Type B pancreatic cell (in vitro differentiated cells): Measurements from ENCODE around the gene TWNK. TPM values are rescaled to one million over a fixed set of nuclear protein-coding genes. Genes with fewer than 3 reads are reported as not detected.

Experiments
- DNase-seq: peaks from one replicate; pipeline ENCODE4 v3.0.0; 2021; ENCODE audit warnings: mixed read lengths; ENCODE audit not compliant: unreplicated experiment; ENCODE audit errors: extremely low spot score
- H3K27ac Mint-ChIP-seq: 2 replicates; pipeline ENCODE4 v1.8.0; 2021; ENCODE audit warnings: mild to moderate bottlenecking, mixed read lengths
- H3K27me3 Mint-ChIP-seq: 2 replicates; pipeline ENCODE4 v1.8.0; 2021; ENCODE audit warnings: mixed read lengths
- H3K36me3 Mint-ChIP-seq: 2 replicates; pipeline ENCODE4 v1.8.0; 2021; ENCODE audit warnings: mixed read lengths
- H3K4me1 Mint-ChIP-seq: one replicate; pipeline ENCODE4 v1.8.0; 2021; ENCODE audit warnings: mixed read lengths; ENCODE audit not compliant: unreplicated experiment
- H3K4me3 Mint-ChIP-seq: 2 replicates; pipeline ENCODE4 v1.8.0; 2021; ENCODE audit warnings: mild to moderate bottlenecking, mixed read lengths
- H3K9me3 Mint-ChIP-seq: 2 replicates; pipeline ENCODE4 v1.8.0; 2021; ENCODE audit warnings: mixed read lengths
- microRNA-seq: library from miRNA; unstranded; fragments of <30 nt; microRNA quantifications from one replicate; pipeline ENCODE4, GENCODE V29; 2020
- total RNA-seq: library from RNA; stranded (reverse); gene quantifications from 2 replicates; pipeline ENCODE4 v1.2.1, GENCODE V29; 2021; ENCODE audit warnings: low replicate concordance
- TF ChIP-seq, protein P1 (sequence below): fragments of 200-600 bp; sonication (generic); conservative IDR thresholded peaks from 2 replicates; pipeline ENCODE4 v1.5.0; 2021; ENCODE audit warnings: antibody characterized with exemption, mild to moderate bottlenecking

The TWNK gene
- total RNA-seq, 1 donor from 2014 or later = 19.2 TPM

DNA sequence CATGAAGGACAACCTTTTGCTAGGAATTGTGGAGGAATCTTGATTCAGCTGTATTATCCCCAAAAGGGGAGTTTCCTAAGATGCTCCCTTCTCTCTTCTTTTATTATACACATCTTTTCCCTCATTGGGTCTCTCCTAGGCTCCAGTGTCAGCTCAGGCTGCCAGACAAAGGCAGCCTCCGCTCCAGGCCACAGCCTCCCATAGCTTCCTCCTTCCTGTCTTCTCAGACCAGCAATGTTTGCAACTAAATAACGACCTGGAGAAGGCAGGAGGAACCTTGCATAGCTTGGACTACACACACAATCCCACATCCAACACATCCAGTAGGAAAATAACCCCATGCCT is 56.0 kb downstream of the TWNK start:
- peaks cover 39% of the 10 kb centered on the region for H3K27me3 Mint-ChIP-seq
- H3K9me3 Mint-ChIP-seq = no peaks in the 10 kb centered on the region
- peak overlapping the region; percentile 97 for H3K4me3 Mint-ChIP-seq
- peaks cover 44% of the 10 kb centered on the region for H3K4me1 Mint-ChIP-seq
- TF ChIP-seq, protein P1, sequence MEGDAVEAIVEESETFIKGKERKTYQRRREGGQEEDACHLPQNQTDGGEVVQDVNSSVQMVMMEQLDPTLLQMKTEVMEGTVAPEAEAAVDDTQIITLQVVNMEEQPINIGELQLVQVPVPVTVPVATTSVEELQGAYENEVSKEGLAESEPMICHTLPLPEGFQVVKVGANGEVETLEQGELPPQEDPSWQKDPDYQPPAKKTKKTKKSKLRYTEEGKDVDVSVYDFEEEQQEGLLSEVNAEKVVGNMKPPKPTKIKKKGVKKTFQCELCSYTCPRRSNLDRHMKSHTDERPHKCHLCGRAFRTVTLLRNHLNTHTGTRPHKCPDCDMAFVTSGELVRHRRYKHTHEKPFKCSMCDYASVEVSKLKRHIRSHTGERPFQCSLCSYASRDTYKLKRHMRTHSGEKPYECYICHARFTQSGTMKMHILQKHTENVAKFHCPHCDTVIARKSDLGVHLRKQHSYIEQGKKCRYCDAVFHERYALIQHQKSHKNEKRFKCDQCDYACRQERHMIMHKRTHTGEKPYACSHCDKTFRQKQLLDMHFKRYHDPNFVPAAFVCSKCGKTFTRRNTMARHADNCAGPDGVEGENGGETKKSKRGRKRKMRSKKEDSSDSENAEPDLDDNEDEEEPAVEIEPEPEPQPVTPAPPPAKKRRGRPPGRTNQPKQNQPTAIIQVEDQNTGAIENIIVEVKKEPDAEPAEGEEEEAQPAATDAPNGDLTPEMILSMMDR = no peak
- H3K27ac Mint-ChIP-seq = peak overlapping the region; percentile 100
- H3K36me3 Mint-ChIP-seq = no peaks in the 10 kb centered on the region
- DNase-seq = no peak

Small RNAs within 50 kb of the gene (microRNA-seq; reads per million reads assigned to microRNA genes)
- gene MIR608 = not detected

Other genes starting within 250 kb of the TWNK start
- 0.19 and 4.4 TPM in 2 replicates for gene PAX2, start 242.0 kb upstream of the TWNK start, total RNA-seq
- gene SLF2, start 74.6 kb upstream of the TWNK start, total RNA-seq = 22.0 and 46.1 TPM in 2 replicates
- gene SEMA4G, start 18.0 kb upstream of the TWNK start, total RNA-seq = 28.0 and 46.0 TPM in 2 replicates
- 69.7 and 74.2 TPM in 2 replicates for gene MRPL43, start within 50 bp of the TWNK start, total RNA-seq
- 50.2 and 86.6 TPM in 2 replicates for gene LZTS2, start 12.3 kb downstream of the TWNK start, total RNA-seq
- gene PDZD7, start 43.6 kb downstream of the TWNK start, total RNA-seq = 1.4 and 2.0 TPM in 2 replicates
- gene SFXN3, start 43.7 kb downstream of the TWNK start, total RNA-seq = 15.3 and 25.7 TPM in 2 replicates
- 6.9 and 17.1 TPM in 2 replicates for gene KAZALD1, start 74.4 kb downstream of the TWNK start, total RNA-seq
- gene TLX1, start 143.8 kb downstream of the TWNK start, total RNA-seq = 0.10 and 0.17 TPM in 2 replicates
- gene LBX1, start 241.9 kb downstream of the TWNK start, total RNA-seq = 4.7 TPM in 1 of 2 replicates, not detected in the other